Stimulated activated CD8-positive, alpha-beta memory T cell treated with anti-CD3 and anti-CD28 coated beads, Interleukin-15, amount 100 ng/mL, for 1 hour (primary cell): Measurements from ENCODE around the gene FAM184B.

Experiments used
- DNase-seq: peaks from one replicate; pipeline ENCODE4 v3.0.0-alpha.2; 2020; ENCODE audit warnings: low read depth

The FAM184B gene

GRCh38 chr4:17773135-17773698 lies 8.2 kb downstream of the FAM184B start:
- DNase-seq = no peak

GRCh38 chr4:17771284-17771908 lies 10.0 kb downstream of the FAM184B start:
- no peak for DNase-seq

GRCh38 chr4:17770845-17771244 lies 10.6 kb downstream of the FAM184B start:
- no peak for DNase-seq

GRCh38 chr4:17769406-17770174 lies 11.8 kb downstream of the FAM184B start:
- no peak for DNase-seq

GRCh38 chr4:17766826-17767458 lies 14.5 kb downstream of the FAM184B start:
- no peak for DNase-seq

- no peak for DNase-seq
Measured at GRCh38 chr4:17765514-17766286, 15.7 kb downstream of the FAM184B start.

- DNase-seq = no peak
Measured at GRCh38 chr4:17763931-17764330, 17.5 kb downstream of the FAM184B start.

- no peak for DNase-seq
Measured at GRCh38 chr4:17763416-17763815, 18.0 kb downstream of the FAM184B start.

- no peak for DNase-seq
Measured at GRCh38 chr4:17762726-17763125, 18.7 kb downstream of the FAM184B start.

GRCh38 chr4:17761062-17761461 lies 20.4 kb downstream of the FAM184B start:
- no peak for DNase-seq

- DNase-seq = no peak
Measured at GRCh38 chr4:17760626-17761025, 20.8 kb downstream of the FAM184B start.

GRCh38 chr4:17758485-17758884 lies 22.9 kb downstream of the FAM184B start:
- DNase-seq = no peak

- DNase-seq = no peak
Measured at GRCh38 chr4:17757621-17758020, 23.8 kb downstream of the FAM184B start.

- no peak for DNase-seq
Measured at GRCh38 chr4:17753646-17754045, 27.8 kb downstream of the FAM184B start.

- DNase-seq = no peak
Measured at GRCh38 chr4:17740702-17741101, 40.7 kb downstream of the FAM184B start.

- DNase-seq = no peak
Measured at GRCh38 chr4:17736484-17736883, 44.9 kb downstream of the FAM184B start.

GRCh38 chr4:17726911-17727310 lies 54.5 kb downstream of the FAM184B start:
- no peak for DNase-seq

- DNase-seq = no peak
Measured at GRCh38 chr4:17723648-17724047, 57.8 kb downstream of the FAM184B start.

GRCh38 chr4:17722356-17722700 lies 59.1 kb downstream of the FAM184B start:
- no peak for DNase-seq

GRCh38 chr4:17721496-17722355 lies 59.7 kb downstream of the FAM184B start:
- no peak for DNase-seq

GRCh38 chr4:17719106-17719505 lies 62.3 kb downstream of the FAM184B start:
- DNase-seq = no peak
